Neutrophil (primary cell): ENCODE measurements around the gene PIP5K1B.

Experiments used
- H3K27ac ChIP-seq: fragments of 200-600 bp; sonication (generic); 2 replicates; pipeline ENCODE4 v1.5.1; 2016; ENCODE audit warnings: mild to moderate bottlenecking, moderate library complexity
- H3K27me3 ChIP-seq: fragments of 200-600 bp; sonication (generic); 2 replicates; pipeline ENCODE4 v1.6.0; 2016; ENCODE audit warnings: mild to moderate bottlenecking
- H3K36me3 ChIP-seq: fragments of 200-600 bp; sonication (generic); 2 replicates; pipeline ENCODE4 v1.5.1; 2017
- H3K4me1 ChIP-seq, 2 experiments: fragments of 200-600 bp in 1 of 2; sonication (generic) in 1 of 2; 1 replicate in 1 of 2; 2 replicates in 1 of 2; pipeline versions ENCODE4 v1.5.1 to v1.6.1; 2013 to 2016; ENCODE audit warnings: low read depth in 1 of 2, low read length in 1 of 2, mild to moderate bottlenecking in 1 of 2, moderate library complexity in 1 of 2; ENCODE audit not compliant: control insufficient read depth in 1 of 2, insufficient read depth in 1 of 2
- H3K4me3 ChIP-seq, 2 experiments: fragments of 200-600 bp in 1 of 2; sonication (generic) in 1 of 2; 1 replicate in 1 of 2; 2 replicates in 1 of 2; pipeline ENCODE4 v1.5.1; 2013 to 2016; ENCODE audit warnings: low read depth in 1 of 2, low read length in 1 of 2, mild to moderate bottlenecking in 1 of 2, moderate library complexity in 1 of 2
- H3K9me3 ChIP-seq: fragments of 200-600 bp; sonication (generic); 2 replicates; pipeline ENCODE4 v1.5.1; 2016
- CTCF ChIP-seq: fragments of 200-600 bp; sonication (generic); IDR thresholded peaks from 2 replicates; pipeline ENCODE4 v1.5.1; 2016; ENCODE audit warnings: antibody characterized with exemption

PIP5K1B gene

GRCh38 chr9:69014013-69014412 lies 309.0 kb downstream of the PIP5K1B start, which contains the start of gene PRKACG:
Gene PRKACG (minus strand): TSS chr9:69014113. CDS start chr9:69014092, 21 bp downstream.
- TF ChIP-seq CTCF: no peak
- H3K27me3 ChIP-seq: peaks cover 20% of the 10 kb centered on the region
- no peak within 1 kb of the TSS for H3K27ac ChIP-seq
- H3K4me1 ChIP-seq: no peaks in the 10 kb centered on the region
- H3K9me3 ChIP-seq: no peaks in the 10 kb centered on the region
- H3K4me3 ChIP-seq: no peak within 1 kb of the TSS
- H3K36me3 ChIP-seq: no peaks in the 10 kb centered on the region

GRCh38 chr9:69016191-69017096 lies 311.4 kb downstream of the PIP5K1B start:
- Histone ChIP-seq H3K36me3 (no peaks in the 10 kb centered on the region), H3K4me1 (no peaks in the 10 kb centered on the region), H3K4me3 (no peak overlapping the region), H3K27ac (no peak overlapping the region), H3K27me3 (peaks cover 20% of the 10 kb centered on the region), H3K9me3 (no peaks in the 10 kb centered on the region)
- TF ChIP-seq CTCF: no peak

- Histone ChIP-seq H3K4me3 (no peak overlapping the region), H3K4me1 (no peaks in the 10 kb centered on the region), H3K27ac (no peak overlapping the region), H3K27me3 (no peaks in the 10 kb centered on the region), H3K36me3 (no peaks in the 10 kb centered on the region), H3K9me3 (no peaks in the 10 kb centered on the region)
- no peak for TF ChIP-seq CTCF
These were observed 313.7 kb downstream of the PIP5K1B start for GRCh38 chr9:69018737-69019136.

GRCh38 chr9:69019808-69020207 lies 314.8 kb downstream of the PIP5K1B start:
- H3K4me3 ChIP-seq: no peak overlapping the region
- no peaks in the 10 kb centered on the region for H3K9me3 ChIP-seq
- no peaks in the 10 kb centered on the region for H3K27me3 ChIP-seq
- no peaks in the 10 kb centered on the region for H3K4me1 ChIP-seq
- no peak for TF ChIP-seq CTCF
- H3K36me3 ChIP-seq: no peaks in the 10 kb centered on the region
- H3K27ac ChIP-seq: no peak overlapping the region

- TF ChIP-seq CTCF: no peak
- no peaks in the 10 kb centered on the region for H3K4me1 ChIP-seq
- no peaks in the 10 kb centered on the region for H3K27me3 ChIP-seq
- no peak overlapping the region for H3K27ac ChIP-seq
- no peak overlapping the region for H3K4me3 ChIP-seq
- H3K9me3 ChIP-seq: no peaks in the 10 kb centered on the region
- H3K36me3 ChIP-seq: no peaks in the 10 kb centered on the region
These were observed 315.5 kb downstream of the PIP5K1B start for GRCh38 chr9:69020301-69021145.
